Activated CD4-positive, alpha-beta T cell treated with anti-CD3 and anti-CD28 coated beads, Interleukin-2, Interleukin-4, amounts not matched to agents 100 ng/mL and 50 ng/mL, durations not matched to agents 16 hours and 8 hours (primary cell): Measurements from ENCODE around the gene MUC7.
"Not testable (repeated sequence)": the region's sequence is repeated elsewhere in the genome, so short reads cannot be mapped to it uniquely, and the experiment has no call there.

Source experiments
- DNase-seq: peaks from one replicate; pipeline ENCODE4 v3.0.0-alpha.2; 2020; ENCODE audit warnings: low spot score

MUC7 gene

GRCh38 chr4:70471897-70472296, at the start of gene MUC7:
TSS of gene MUC7 (plus strand) at chr4:70472197. CDS start at chr4:70474022, 1,825 bp downstream.
- DNase-seq = no peak

GRCh38 chr4:70425306-70425705, 46.7 kb upstream of the MUC7 start:
- no peak for DNase-seq

- no peak for DNase-seq
These were observed 45.2 kb upstream of the MUC7 start for GRCh38 chr4:70426789-70427188.

- DNase-seq = no peak
These were observed 34.8 kb upstream of the MUC7 start for GRCh38 chr4:70437197-70437596.

- no peak for DNase-seq
These were observed 29.5 kb upstream of the MUC7 start for GRCh38 chr4:70442474-70442873.

GRCh38 chr4:70443329-70443728, 28.7 kb upstream of the MUC7 start:
- DNase-seq = no peak

GRCh38 chr4:70449220-70449619, 22.8 kb upstream of the MUC7 start:
- DNase-seq = no peak

GRCh38 chr4:70452946-70453345, 19.1 kb upstream of the MUC7 start:
- no peak for DNase-seq

GRCh38 chr4:70463335-70463734, 8.7 kb upstream of the MUC7 start:
- no peak for DNase-seq

GRCh38 chr4:70473679-70474078, 1.7 kb downstream of the MUC7 start:
- DNase-seq = no peak

GRCh38 chr4:70488748-70489147, 16.8 kb downstream of the MUC7 start:
- no peak for DNase-seq

GRCh38 chr4:70496231-70496630, 24.2 kb downstream of the MUC7 start:
- DNase-seq = no peak

- DNase-seq = not testable (repeated sequence)
These were observed 29.8 kb downstream of the MUC7 start for GRCh38 chr4:70501838-70502237.

- DNase-seq = no peak
These were observed 32.7 kb downstream of the MUC7 start for GRCh38 chr4:70504733-70505132.

- DNase-seq = peak; percentile 35
These were observed 33.3 kb downstream of the MUC7 start for GRCh38 chr4:70505151-70505748.

GRCh38 chr4:70508801-70509200, 36.8 kb downstream of the MUC7 start:
- DNase-seq = no peak

- no peak for DNase-seq
These were observed 39.4 kb downstream of the MUC7 start for GRCh38 chr4:70511365-70511764.

- no peak for DNase-seq
These were observed 43.6 kb downstream of the MUC7 start for GRCh38 chr4:70515367-70516250.

- no peak for DNase-seq
These were observed 46.3 kb downstream of the MUC7 start, which contains the start of gene AMTN for GRCh38 chr4:70518269-70518668. TSS of gene AMTN (plus strand) at chr4:70518569. CDS start at chr4:70518778, 209 bp downstream.

- no peak for DNase-seq
These were observed 46.7 kb downstream of the MUC7 start for GRCh38 chr4:70518716-70519115.

- DNase-seq = no peak
These were observed 50.6 kb downstream of the MUC7 start for GRCh38 chr4:70522626-70523025.

- DNase-seq = no peak
These were observed 59.0 kb downstream of the MUC7 start for GRCh38 chr4:70530997-70531396.

- DNase-seq = no peak
These were observed 60.0 kb downstream of the MUC7 start for GRCh38 chr4:70531981-70532380.
